ENCODE measurements around the gene SNAPC3. TPM values are rescaled to one million over a fixed set of nuclear protein-coding genes. Genes with fewer than 3 reads are reported as not detected.
"Not testable (repeated sequence)": the region's sequence is repeated elsewhere in the genome, so short reads cannot be mapped to it uniquely, and the experiment has no call there.

SNAPC3 gene
- total RNA-seq, 1 donor from 2014 or later, result 31.3 TPM

- no peak for TF ChIP-seq CTCF (IDR thresholded peaks at IDR 0.05)
- Histone ChIP-seq H3K4me3 (no peak overlapping the region), H3K9me3 (no peaks in the 10 kb centered on the region), H3K4me1 (peaks cover 18% of the 10 kb centered on the region), H3K36me3 (peaks cover 22% of the 10 kb centered on the region), H3K27me3 (no peaks in the 10 kb centered on the region), H3K27ac (no peak overlapping the region)
- intact Hi-C loops (cut with DNase I), result no loop called here
- ATAC-seq (peak; percentile 90), DNase-seq (no peak)
Observed at GRCh38 chr9:15430920-15431844, 8.5 kb downstream of the SNAPC3 start.

- Histone ChIP-seq H3K4me3 (no peak overlapping the region), H3K27ac (peak overlapping the region; percentile 18), H3K27me3 (no peaks in the 10 kb centered on the region), H3K4me1 (peaks cover 18% of the 10 kb centered on the region), H3K36me3 (peaks cover 18% of the 10 kb centered on the region), H3K9me3 (no peaks in the 10 kb centered on the region)
- intact Hi-C loops (cut with DNase I), result no loop called here
- no peak for ATAC-seq
- DNase-seq, result no peak
- TF ChIP-seq CTCF (IDR thresholded peaks at IDR 0.05), result no peak
Observed at GRCh38 chr9:15433191-15433590, 10.5 kb downstream of the SNAPC3 start.

GRCh38 chr9:15433661-15434060 lies 11.0 kb downstream of the SNAPC3 start:
- H3K27ac ChIP-seq, result peak overlapping the region; percentile 18
- intact Hi-C loops (cut with DNase I), result no loop called here

GRCh38 chr9:15438891-15439290 lies 16.2 kb downstream of the SNAPC3 start:
- no peak for TF ChIP-seq CTCF (IDR thresholded peaks at IDR 0.05)
- DNase-seq, result no peak
- no peak for ATAC-seq
- no peaks in the 10 kb centered on the region for H3K9me3 ChIP-seq
- H3K27me3 ChIP-seq, result no peaks in the 10 kb centered on the region
- peaks cover 41% of the 10 kb centered on the region for H3K36me3 ChIP-seq
- H3K4me1 ChIP-seq, result no peaks in the 10 kb centered on the region
- intact Hi-C loops (cut with DNase I), result no loop called here
- no peak overlapping the region for H3K27ac ChIP-seq
- H3K4me3 ChIP-seq, result no peak overlapping the region

More at GRCh38 chr9:15433661-15434060, 11.0 kb downstream of the SNAPC3 start:
- Histone ChIP-seq H3K4me3 (no peak overlapping the region), H3K36me3 (peaks cover 23% of the 10 kb centered on the region), H3K9me3 (no peaks in the 10 kb centered on the region), H3K27me3 (no peaks in the 10 kb centered on the region), H3K4me1 (peaks cover 18% of the 10 kb centered on the region)
- ATAC-seq (no peak), DNase-seq (no peak)
- TF ChIP-seq CTCF (IDR thresholded peaks at IDR 0.05), result no peak

GRCh38 chr9:15441841-15442240 lies 19.2 kb downstream of the SNAPC3 start:
- ATAC-seq; H3K27ac ChIP-seq; H3K27me3 ChIP-seq; H3K4me3 ChIP-seq; H3K9me3 ChIP-seq; intact Hi-C loops (cut with DNase I); DNase-seq; H3K4me1 ChIP-seq: not testable (repeated sequence)
- peaks cover 55% of the 10 kb centered on the region for H3K36me3 ChIP-seq

GRCh38 chr9:15442264-15442663 lies 19.6 kb downstream of the SNAPC3 start:
- H3K4me1 ChIP-seq; H3K4me3 ChIP-seq; ATAC-seq; H3K9me3 ChIP-seq; H3K27me3 ChIP-seq; H3K27ac ChIP-seq; intact Hi-C loops (cut with DNase I): not testable (repeated sequence)
- DNase-seq, result peak; percentile 57
- peaks cover 57% of the 10 kb centered on the region for H3K36me3 ChIP-seq

Data from upper lobe of right lung (tissue), 1 donor.